Neural cell (in vitro differentiated cells): ENCODE data around the gene ITFG1. TPM values are rescaled to one million over a fixed set of nuclear protein-coding genes. Genes with fewer than 3 reads are reported as not detected.

ENCODE experiments used
- H2AFZ ChIP-seq: fragments of 200-600, 300-800 bp; sonication (generic), shearing (Covaris generic); 2 replicates; pipeline ENCODE4 v1.6.0; 2014; ENCODE audit warnings: low read depth, mild to moderate bottlenecking, antibody characterized with exemption, low read length, moderate library complexity
- H3F3A ChIP-seq: fragments of 200-600 bp; shearing (Covaris generic); 2 replicates; pipeline ENCODE4 v1.6.1; 2016; ENCODE audit warnings: mild to moderate bottlenecking, moderate library complexity, mixed read lengths, antibody characterized with exemption, low read length; ENCODE audit not compliant: insufficient read depth, poor library complexity, severe bottlenecking
- H3K27ac ChIP-seq: fragments of 200-600, 300-800 bp; sonication (generic), shearing (Covaris generic); 2 replicates; pipeline ENCODE4 v1.5.1; 2014; ENCODE audit warnings: mild to moderate bottlenecking, low read length, moderate library complexity
- H3K27me3 ChIP-seq: fragments of 300-800, 200-600 bp; sonication (generic), shearing (Covaris generic); 2 replicates; pipeline ENCODE4 v1.6.0; 2014; ENCODE audit warnings: mild to moderate bottlenecking, low read depth, low read length, moderate library complexity; ENCODE audit not compliant: insufficient read depth
- H3K36me3 ChIP-seq: fragments of 300-800, 200-600 bp; sonication (generic), shearing (Covaris generic); 2 replicates; pipeline ENCODE4 v1.5.1; 2014; ENCODE audit warnings: mild to moderate bottlenecking, antibody characterized with exemption, low read length, moderate library complexity; ENCODE audit not compliant: insufficient read depth
- H3K4me2 ChIP-seq: fragments of 300-800, 200-600 bp; sonication (generic), shearing (Covaris generic); 2 replicates; pipeline ENCODE4 v1.6.0; 2014; ENCODE audit warnings: mild to moderate bottlenecking, low read length
- H3K4me3 ChIP-seq: fragments of 300-800, 200-600 bp; sonication (generic), shearing (Covaris generic); 2 replicates; pipeline ENCODE4 v1.5.1; 2014; ENCODE audit warnings: mild to moderate bottlenecking, low read length, moderate library complexity
- H3K79me2 ChIP-seq: fragments of 200-600 bp; shearing (Covaris generic); replicated peaks from 2 replicates; pipeline ENCODE4 v1.6.0; 2014; ENCODE audit warnings: mild to moderate bottlenecking, low read length, moderate library complexity; ENCODE audit not compliant: insufficient read depth
- H3K9ac ChIP-seq: fragments of 300-800, 200-600 bp; sonication (generic), shearing (Covaris generic); 2 replicates; pipeline ENCODE4 v1.6.1; 2016; ENCODE audit warnings: mild to moderate bottlenecking, low read length, mixed read lengths
- H3K9me2 ChIP-seq: fragments of 200-600 bp; shearing (Covaris generic); 2 replicates; pipeline ENCODE4 v1.6.1; 2016; ENCODE audit warnings: mild to moderate bottlenecking, low read length, mixed read lengths; ENCODE audit not compliant: insufficient read depth
- H3K9me3 ChIP-seq: fragments of 200-600, 300-800 bp; sonication (generic), shearing (Covaris generic); 2 replicates; pipeline ENCODE4 v1.6.1; 2016; ENCODE audit warnings: mild to moderate bottlenecking, mixed run types, low read length, moderate library complexity, mixed read lengths
- H4K20me1 ChIP-seq: fragments of 200-600 bp; shearing (Covaris generic); 2 replicates; pipeline ENCODE4 v1.6.1; 2016; ENCODE audit warnings: mild to moderate bottlenecking, mixed run types; ENCODE audit not compliant: insufficient read depth
- CTCF ChIP-seq: fragments of 450-650 bp; IDR thresholded peaks from 2 replicates; pipeline ENCODE4 v1.5.1; 2014; ENCODE audit warnings: antibody characterized with exemption, mild to moderate bottlenecking, moderate library complexity; ENCODE audit not compliant: poor library complexity, severe bottlenecking
- EP300 ChIP-seq: fragments of 450-650 bp; conservative IDR thresholded peaks from 2 replicates; pipeline ENCODE4 v1.6.1; 2014; ENCODE audit warnings: antibody characterized with exemption, mild to moderate bottlenecking, moderate library complexity; ENCODE audit not compliant: poor library complexity, severe bottlenecking
- EZH2 ChIP-seq: fragments of 200-600, 300-800 bp; shearing (Covaris generic), sonication (generic); IDR thresholded peaks from 2 replicates; pipeline ENCODE4 v1.6.1; 2014; ENCODE audit warnings: antibody characterized with exemption, low read length, borderline replicate concordance, mild to moderate bottlenecking; ENCODE audit not compliant: insufficient read depth, poor library complexity, severe bottlenecking
- MXI1 ChIP-seq: fragments of 450-650 bp; conservative IDR thresholded peaks from 2 replicates; pipeline ENCODE4 v1.6.1; 2014; ENCODE audit warnings: antibody characterized with exemption, mild to moderate bottlenecking; ENCODE audit not compliant: poor library complexity, severe bottlenecking
- POLR2AphosphoS5 ChIP-seq: IDR thresholded peaks from 2 replicates; pipeline ENCODE4 v1.6.1; 2012
- RAD21 ChIP-seq: fragments of 450-650 bp; conservative IDR thresholded peaks from 2 replicates; pipeline ENCODE4 v1.6.1; 2014; ENCODE audit warnings: antibody characterized with exemption, mild to moderate bottlenecking, moderate library complexity
- REST ChIP-seq: IDR thresholded peaks from 2 replicates; pipeline ENCODE4 v1.6.1; 2012; ENCODE audit warnings: borderline replicate concordance
- SMC3 ChIP-seq: fragments of 450-650 bp; conservative IDR thresholded peaks from 2 replicates; pipeline ENCODE4 v1.6.1; 2014; ENCODE audit warnings: antibody characterized with exemption, mild to moderate bottlenecking, moderate library complexity; ENCODE audit not compliant: poor library complexity
- TAF1 ChIP-seq: IDR thresholded peaks from 2 replicates; pipeline ENCODE4 v1.6.1; 2012; ENCODE audit warnings: low read depth
- polyA plus RNA-seq: library from polyadenylated mRNA; depleted of rRNA; stranded (reverse); fragments of >200 nt; gene quantifications from 2 replicates; pipeline ENCODE4 v1.2.3, GENCODE V29; 2014

The ITFG1 gene
- polyA plus RNA-seq, 1 donor from 2014 or later, result 155 TPM

- H4K20me1 ChIP-seq, result no peaks in the 10 kb centered on the region
- peaks cover 22% of the 10 kb centered on the region for H3K79me2 ChIP-seq
- no peak overlapping the region for H3K27ac ChIP-seq
These were observed 333.3 kb downstream of the ITFG1 start for GRCh38 chr16:47127541-47127940.

GRCh38 chr16:47125757-47126156 is 335.1 kb downstream of the ITFG1 start:
- Histone ChIP-seq H3K27me3 (no peaks in the 10 kb centered on the region), H3K27ac (no peak overlapping the region), H4K20me1 (no peaks in the 10 kb centered on the region), H3K9me2 (no peaks in the 10 kb centered on the region), H3K9me3 (no peaks in the 10 kb centered on the region), H3K4me3 (no peak overlapping the region), H3F3A (no peaks in the 10 kb centered on the region), H2AFZ (no peak overlapping the region), H3K4me2 (no peak overlapping the region), H3K9ac (no peak overlapping the region), H3K79me2 (peaks cover 10% of the 10 kb centered on the region), H3K36me3 (peaks cover 31% of the 10 kb centered on the region)
- TF ChIP-seq EP300 (no peak), SMC3 (no peak), MXI1 (no peak), REST (no peak), EZH2 (no peak), RAD21 (no peak), CTCF (no peak), POLR2AphosphoS5 (no peak), TAF1 (no peak)

More at GRCh38 chr16:47127541-47127940, 333.3 kb downstream of the ITFG1 start:
- Histone ChIP-seq H2AFZ (no peak overlapping the region), H3K36me3 (peaks cover 18% of the 10 kb centered on the region), H3K4me3 (no peak overlapping the region), H3F3A (no peaks in the 10 kb centered on the region), H3K9me3 (no peaks in the 10 kb centered on the region), H3K9ac (no peak overlapping the region), H3K4me2 (no peak overlapping the region), H3K9me2 (no peaks in the 10 kb centered on the region), H3K27me3 (no peaks in the 10 kb centered on the region)
- TF ChIP-seq EP300, result no peak
- TF ChIP-seq TAF1, result no peak
- no peak for TF ChIP-seq SMC3
- no peak for TF ChIP-seq CTCF
